HG03108 (cell line): ENCODE data around the gene PYGM.
"Not testable (repeated sequence)": the region's sequence is repeated elsewhere in the genome, so short reads cannot be mapped to it uniquely, and the experiment has no call there.

Source experiments
- ATAC-seq: cut with Tn5 transposase; IDR thresholded peaks from one replicate; pipeline ENCODE4 v1.9.1; 2021; ENCODE audit warnings: moderate library complexity; ENCODE audit not compliant: unreplicated experiment

Gene PYGM

GRCh38 chr11:64720167-64720566, 39.6 kb downstream of the PYGM start:
- ATAC-seq, result no peak

- no peak for ATAC-seq
These were observed 40.4 kb downstream of the PYGM start for GRCh38 chr11:64719406-64719805.

DNA sequence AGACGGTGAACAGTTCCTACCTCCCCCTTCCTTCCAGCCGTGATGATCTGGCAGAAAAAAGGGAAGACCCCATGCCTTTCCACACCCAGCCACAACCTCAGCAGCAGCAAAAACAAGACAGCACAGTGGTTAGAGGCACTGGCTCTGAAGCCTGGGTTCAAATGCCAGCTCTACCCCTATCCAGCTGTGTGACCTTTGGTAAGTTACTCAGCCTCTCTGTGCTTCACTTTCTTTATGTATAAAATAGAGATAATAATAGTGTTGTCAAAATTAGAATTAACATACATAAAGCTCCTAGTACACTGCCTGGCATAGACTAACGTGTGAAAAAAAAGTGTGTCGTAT, 41.0 kb downstream of the PYGM start:
- no peak for ATAC-seq

DNA sequence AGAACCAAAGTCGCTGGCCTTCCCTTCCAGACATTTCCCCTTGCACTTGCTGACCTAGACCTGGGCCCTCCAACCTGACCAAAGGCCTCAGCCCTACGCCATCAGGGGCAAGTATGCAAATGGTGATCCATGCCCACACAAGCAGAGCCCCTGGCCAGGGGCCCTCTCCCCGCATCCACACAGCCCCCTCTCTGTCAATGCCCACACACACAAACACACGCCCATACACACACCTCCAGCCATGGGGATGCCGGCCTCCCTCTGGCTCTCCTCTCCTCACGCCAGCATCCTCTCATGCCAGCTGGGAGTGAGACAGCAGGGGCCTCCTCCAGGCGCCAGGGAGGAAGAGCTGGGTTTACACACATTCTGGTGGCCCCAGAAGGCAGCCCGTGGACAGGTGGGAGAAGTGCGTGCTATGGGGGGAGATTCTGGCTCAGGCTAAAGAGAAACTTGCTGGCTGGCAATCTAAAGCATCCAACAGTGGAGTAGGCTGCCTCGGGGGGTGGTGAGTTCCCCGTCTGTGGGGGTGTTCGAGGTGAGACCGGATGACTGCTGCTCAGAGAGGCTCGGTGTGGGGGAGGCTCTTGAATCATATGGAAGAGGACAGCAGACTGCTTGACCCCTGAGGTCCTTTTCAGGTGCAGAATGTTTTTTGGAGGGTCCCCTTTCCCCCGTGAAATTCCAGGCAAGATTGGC, 41.5 kb downstream of the PYGM start:
- ATAC-seq, result no peak

DNA sequence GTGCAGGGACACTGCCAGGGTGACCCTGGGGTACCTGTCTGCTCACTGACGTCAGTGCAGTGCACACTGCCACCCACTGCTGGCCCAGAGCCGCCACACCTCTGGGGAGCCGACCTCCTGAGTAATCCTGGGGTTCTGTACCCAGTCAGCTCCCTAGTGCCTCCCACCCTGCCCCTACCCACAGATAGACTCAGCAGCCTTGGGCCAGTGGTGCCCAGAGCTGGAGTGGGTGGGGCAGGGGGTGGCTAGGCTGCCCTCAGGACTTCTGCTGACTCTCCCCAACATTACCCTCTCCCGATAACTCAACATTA, 42.6 kb downstream of the PYGM start:
- no peak for ATAC-seq

DNA sequence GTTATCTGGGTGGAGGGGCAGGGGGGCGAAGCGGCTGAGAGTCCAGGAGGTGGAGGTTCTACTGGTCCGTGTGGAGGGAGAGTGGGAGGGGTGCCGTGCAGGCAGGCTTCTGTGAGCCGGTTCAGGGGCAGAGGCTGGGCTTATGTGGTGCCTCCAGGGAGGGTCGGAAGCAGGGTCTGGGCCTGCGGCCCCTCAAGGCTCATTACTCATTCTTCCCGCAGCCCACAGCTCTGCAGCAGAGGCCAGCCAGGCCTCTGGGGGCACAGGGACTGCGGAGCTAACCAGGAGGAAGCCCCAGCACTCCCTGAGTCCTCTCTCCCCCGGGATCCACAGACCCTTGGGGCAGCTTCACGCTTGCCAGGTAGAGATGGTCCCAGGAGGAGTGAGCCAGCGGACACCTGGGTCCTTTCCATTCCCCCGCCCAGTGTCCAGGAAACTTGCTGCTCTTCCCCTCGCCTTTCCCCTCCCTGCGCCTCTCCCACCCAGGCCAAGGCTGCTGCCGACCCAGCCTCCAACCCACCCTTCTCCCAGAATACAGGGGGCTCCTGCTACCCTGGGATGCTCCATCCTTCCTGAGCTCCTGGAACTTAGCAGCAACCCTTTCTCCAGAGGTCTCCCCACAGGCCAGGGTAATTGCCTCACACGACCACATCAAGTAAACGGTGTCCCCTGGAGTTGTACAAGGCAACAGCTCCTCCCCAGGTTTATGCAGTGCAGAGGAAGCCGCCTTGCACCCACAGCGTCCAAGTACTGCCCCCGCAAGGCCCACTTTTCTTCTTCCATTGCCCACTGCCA, 43.1 kb downstream of the PYGM start:
- ATAC-seq, result no peak

DNA sequence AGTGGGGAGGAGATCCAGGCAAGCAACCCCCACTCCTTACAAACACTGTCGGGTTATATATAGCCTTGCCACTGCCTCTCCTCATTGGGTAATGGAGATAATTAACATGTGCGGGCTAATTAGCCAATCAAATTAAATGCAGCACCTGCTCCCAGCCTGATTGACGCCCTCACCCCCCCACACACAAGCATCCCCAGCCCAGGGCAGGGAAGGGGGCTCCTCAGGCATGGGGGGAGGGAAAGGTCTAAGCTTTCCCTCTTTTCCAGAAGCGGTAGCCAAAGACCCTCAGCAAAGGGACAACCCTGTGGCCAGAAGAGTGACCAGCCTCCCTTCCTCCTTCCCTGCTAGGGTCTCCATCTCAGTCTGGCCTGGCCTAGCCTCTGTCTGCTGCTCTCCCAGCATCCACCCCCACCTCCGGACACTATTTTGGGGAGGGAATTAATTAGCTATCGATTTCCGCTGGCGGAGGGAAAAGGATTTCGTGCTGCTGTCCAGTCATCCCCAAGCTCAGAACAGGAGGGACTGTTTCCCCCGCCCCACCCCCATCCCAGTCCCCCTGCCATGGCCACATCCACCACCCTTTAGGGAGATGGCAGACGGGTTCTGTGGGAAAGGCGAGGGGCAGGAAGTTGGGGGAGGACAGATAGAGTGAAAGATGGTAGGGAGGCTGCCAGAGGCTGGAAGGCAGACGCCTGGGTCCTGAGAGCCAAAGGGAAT, 43.9 kb downstream of the PYGM start:
- ATAC-seq, result no peak

DNA sequence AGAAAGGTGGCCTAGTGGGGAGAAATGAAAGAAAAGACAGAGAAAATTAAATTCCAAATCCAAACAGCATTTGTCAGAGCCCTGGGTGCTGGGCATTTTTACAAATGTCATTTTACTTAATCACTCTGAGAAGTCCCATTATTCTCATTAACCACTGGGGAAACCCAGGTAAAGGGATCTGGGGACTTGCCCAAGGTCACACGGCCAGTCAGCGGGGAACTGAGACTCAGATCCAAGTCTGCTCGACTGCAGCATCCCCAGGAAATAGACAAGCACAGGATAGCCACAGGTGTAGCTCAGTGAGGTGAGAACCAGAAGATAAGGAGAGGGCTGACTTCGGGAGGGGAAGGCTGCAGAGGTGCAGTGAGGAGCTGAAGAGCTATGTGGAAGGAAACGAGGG, 44.7 kb downstream of the PYGM start:
- no peak for ATAC-seq

DNA sequence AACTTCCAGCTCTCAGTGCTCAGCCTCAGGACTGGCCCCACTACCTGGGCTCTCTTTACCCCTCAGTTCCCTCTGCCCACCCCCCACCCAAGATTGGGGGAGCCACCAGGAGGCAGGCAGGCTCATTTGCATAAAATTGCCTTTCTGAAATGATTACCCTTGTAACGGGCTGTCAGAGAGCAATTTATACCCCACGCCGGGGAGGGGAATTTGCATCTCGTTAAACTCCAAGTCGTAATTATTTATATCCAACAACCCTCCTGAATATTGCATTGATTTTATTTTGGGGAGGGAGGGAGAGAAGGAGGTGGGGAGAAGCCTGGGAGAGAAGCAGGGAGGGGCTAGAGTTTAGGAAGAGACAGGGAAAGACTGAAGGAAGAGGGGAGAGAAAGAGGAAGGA, 45.1 kb downstream of the PYGM start:
- no peak for ATAC-seq

GRCh38 chr11:64713781-64714363, 45.9 kb downstream of the PYGM start:
- no peak for ATAC-seq

DNA sequence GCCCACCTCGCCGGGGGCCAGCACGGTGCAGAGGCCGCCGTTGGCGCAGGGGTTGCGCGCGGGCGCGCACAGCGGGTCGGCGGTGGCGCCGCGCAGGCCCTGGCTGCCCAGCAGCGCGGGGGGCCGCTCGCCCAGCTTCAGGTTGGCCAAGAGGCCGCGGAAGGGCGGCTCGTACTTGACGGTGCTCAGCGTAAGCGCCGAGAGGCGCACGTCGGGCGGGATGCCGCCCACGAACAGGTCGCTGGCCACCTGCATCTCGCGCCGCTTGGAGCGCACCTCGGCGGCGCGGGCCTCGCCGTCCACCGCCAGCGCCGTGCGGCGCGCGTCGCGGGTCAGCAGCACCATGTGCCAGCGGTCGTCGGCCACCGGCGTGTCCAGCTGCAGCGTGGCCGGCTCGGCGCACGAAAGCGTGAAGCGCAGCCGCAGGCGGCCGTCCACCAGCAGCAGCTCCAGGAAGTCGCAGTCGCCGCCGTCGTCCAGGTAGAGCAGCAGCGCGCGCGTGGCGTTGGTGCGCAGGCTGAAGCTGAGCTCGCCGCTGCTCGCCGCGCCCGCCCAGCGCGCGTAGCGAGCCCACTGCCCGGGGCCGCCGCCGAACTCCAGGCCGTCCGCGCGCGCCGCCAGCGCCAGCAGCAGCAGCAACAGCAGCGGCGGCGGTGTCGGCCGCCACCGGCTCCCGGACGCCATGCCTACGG, 46.6 kb downstream of the PYGM start:
- no peak for ATAC-seq

DNA sequence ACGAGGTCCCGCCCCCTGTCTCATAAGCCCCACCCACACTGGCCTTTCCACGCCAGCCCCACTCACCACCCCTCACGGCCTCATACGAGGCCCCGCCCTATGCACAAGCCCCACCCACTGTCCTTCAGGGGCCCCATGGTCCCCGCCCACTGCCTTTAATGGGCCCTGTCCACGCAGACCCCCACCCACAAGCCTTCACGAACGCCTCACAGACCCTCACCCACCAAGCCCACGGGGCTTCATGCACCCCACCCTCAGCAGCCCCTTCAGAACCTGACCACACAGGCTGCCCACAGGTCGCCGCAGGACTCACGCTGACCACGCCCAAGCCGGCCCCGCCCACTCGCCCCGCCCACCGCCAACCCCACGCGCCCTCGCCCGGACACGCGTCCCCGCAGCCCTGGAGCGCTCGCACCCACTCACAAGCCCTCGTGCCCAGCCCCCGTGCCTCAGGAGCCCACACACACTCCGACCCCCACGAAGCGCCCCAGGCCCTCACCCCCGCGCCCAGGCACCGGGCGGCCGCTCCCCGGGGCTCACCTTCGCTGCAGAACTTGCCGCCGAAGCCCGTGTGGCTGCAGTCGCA, 47.3 kb downstream of the PYGM start:
- ATAC-seq, result no peak

- ATAC-seq, result no peak
These were observed 47.8 kb downstream of the PYGM start for GRCh38 chr11:64711956-64712362.

- no peak for ATAC-seq
These were observed 48.4 kb downstream of the PYGM start for GRCh38 chr11:64711138-64711955.

- no peak for ATAC-seq
These were observed 49.2 kb downstream of the PYGM start for GRCh38 chr11:64710418-64711137.

GRCh38 chr11:64705501-64705900, 54.3 kb downstream of the PYGM start:
- no peak for ATAC-seq

DNA sequence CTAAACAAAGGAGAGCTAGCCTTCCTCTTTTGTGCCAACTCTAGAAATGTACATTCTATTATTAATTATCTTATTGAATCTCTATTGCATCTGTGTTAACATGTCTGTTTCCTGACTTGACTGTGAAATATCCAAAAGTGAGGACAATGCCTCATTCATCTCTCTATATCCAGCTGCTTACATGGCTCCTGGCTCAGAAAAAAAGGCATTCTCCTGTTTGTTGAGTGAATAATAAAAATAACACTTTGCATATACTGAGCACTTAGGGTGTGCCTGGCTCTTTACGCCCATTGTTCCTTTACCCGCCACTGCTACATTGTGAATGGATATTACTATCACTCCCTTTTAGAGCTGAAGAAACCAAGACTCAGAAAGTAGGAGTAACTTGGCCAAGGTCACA, 56.7 kb downstream of the PYGM start:
- no peak for ATAC-seq

DNA sequence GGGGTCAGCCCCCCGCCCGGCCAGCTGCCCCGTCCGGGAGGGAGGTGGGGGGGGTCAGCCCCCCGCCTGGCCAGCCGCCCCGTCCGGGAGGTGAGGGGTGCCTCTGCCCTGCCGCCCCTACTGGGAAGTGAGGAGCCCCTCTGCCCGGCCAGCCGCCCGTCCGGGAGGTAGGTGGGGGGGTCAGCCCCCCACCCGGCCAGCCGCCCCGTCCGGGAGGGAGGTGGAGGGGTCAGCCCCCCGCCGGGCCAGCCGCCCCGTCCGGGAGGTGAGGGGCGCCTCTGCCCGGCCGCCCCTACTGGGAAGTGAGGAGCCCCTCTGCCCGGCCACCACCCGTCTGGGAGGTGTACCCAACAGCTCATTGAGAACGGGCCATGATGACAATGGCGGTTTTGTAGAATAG, 57.8 kb downstream of the PYGM start:
- ATAC-seq, result not testable (repeated sequence)

- ATAC-seq, result no peak
These were observed 61.3 kb downstream of the PYGM start for GRCh38 chr11:64698427-64698826.
